HFF-Myc (cell line): ENCODE data around the gene RBBP6.

Experiments used
- DNase-seq: peaks from one replicate; pipeline ENCODE4 v3.0.0-alpha.2; 2011; ENCODE audit warnings: low read depth; ENCODE audit errors: extremely low read depth
- H3K4me3 ChIP-seq: replicated peaks from 2 replicates; pipeline ENCODE4 v1.5.1; 2011; ENCODE audit warnings: low read depth, mild to moderate bottlenecking, control low read depth, low read length
- CTCF ChIP-seq: IDR thresholded peaks from 2 replicates; pipeline ENCODE4 v1.5.1; 2012; ENCODE audit warnings: mild to moderate bottlenecking, low read depth, low read length, control low read depth; ENCODE audit errors: missing control alignments

RBBP6 gene

DNA sequence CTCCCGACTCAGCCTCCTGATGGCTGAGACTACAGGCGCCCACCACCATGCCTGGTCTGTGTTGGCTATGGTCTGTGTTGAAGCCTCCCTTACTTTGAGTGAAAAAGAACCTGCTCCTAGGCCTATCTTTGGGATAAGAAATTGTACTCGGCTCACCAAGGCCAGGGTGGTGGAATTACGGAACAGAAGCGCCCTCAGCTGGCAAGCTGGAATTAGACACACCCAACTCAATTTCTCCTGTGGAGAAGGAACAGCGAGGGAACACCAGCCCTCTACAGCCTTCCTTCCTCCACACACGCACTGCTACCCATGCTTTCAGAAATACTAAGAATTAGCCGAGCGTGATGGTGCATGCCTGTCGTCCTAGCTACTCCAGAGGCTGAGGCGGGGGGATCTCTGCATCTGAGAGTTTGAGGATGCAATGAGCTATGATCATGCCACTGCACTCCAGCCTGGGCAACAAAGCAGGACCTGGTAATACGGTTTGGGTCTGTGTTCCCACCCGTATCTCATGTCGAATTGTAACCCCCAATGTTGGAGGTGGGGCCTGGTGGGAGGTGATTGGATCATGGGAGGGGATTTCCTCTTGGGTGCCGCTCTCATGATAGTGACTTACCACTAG is 40.1 kb upstream of the RBBP6 start:
- H3K4me3 ChIP-seq: no peak overlapping the region
- TF ChIP-seq CTCF: peak; percentile 46
- DNase-seq: no peak

GRCh38 chr16:24504472-24505345 is 34.7 kb upstream of the RBBP6 start:
- peak; percentile 81 for TF ChIP-seq CTCF
- H3K4me3 ChIP-seq: no peak overlapping the region
- peak; percentile 32 for DNase-seq

GRCh38 chr16:24505959-24506358 is 33.4 kb upstream of the RBBP6 start:
- H3K4me3 ChIP-seq: no peak overlapping the region
- TF ChIP-seq CTCF: no peak
- no peak for DNase-seq

- no peak overlapping the region for H3K4me3 ChIP-seq
- no peak for DNase-seq
- TF ChIP-seq CTCF: no peak
Measured at GRCh38 chr16:24507959-24508480, 31.3 kb upstream of the RBBP6 start.

DNA sequence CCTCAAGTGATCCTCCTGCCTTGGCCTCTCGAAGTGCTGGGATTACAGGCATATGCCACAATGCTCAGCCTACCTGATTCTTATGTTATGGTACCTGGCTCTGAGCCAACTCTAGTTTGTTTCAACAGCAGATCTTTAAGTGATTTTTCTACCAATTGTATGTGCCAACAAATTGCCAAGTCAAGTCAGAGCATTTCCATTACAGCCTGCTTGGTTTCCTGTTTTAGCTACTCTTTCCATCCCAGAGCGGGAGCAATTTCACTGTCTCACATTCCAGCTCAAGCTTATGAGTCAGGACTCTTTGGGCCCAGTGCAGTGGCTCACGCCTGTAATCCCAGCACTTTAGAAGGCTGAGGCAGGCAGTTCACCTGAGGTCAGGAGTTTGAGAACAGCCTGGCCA is 30.8 kb upstream of the RBBP6 start:
- no peak overlapping the region for H3K4me3 ChIP-seq
- DNase-seq: no peak
- TF ChIP-seq CTCF: no peak

GRCh38 chr16:24509536-24509935 is 29.8 kb upstream of the RBBP6 start:
- no peak for TF ChIP-seq CTCF
- no peak for DNase-seq
- H3K4me3 ChIP-seq: no peak overlapping the region
